Vagina (tissue), 2 donors: Measurements from ENCODE around the gene APOBEC3H.

ENCODE experiments used
- CTCF ChIP-seq, 3 experiments: fragments of 450-650 bp in 2 of 3; fragments of 200-600 bp in 1 of 3; sonication (generic) in 1 of 3; IDR thresholded peaks; one replicate each; pipeline ENCODE4 v1.5.1; 2017 to 2019; ENCODE audit warnings: antibody characterized with exemption in 3 of 3, mild to moderate bottlenecking in 2 of 3, moderate library complexity in 2 of 3
- POLR2A ChIP-seq, 2 donors: fragments of 450-650 bp; IDR thresholded peaks; one replicate each; pipeline ENCODE4 v1.6.1; 2017; ENCODE audit warnings: antibody characterized with exemption in 2 of 2, mild to moderate bottlenecking in 2 of 2, moderate library complexity in 2 of 2
- POLR2AphosphoS5 ChIP-seq, 2 donors: sonication (generic); formaldehyde crosslinking; IDR thresholded peaks; one replicate each; pipeline ENCODE4 v1.9.0; 2017; ENCODE audit warnings: antibody characterized with exemption in 2 of 2, mild to moderate bottlenecking in 2 of 2, low read depth in 1 of 2; ENCODE audit not compliant: insufficient read depth in 1 of 2

GRCh38 chr22:39078329-39078728 lies 18.7 kb upstream of the APOBEC3H start:
- TF ChIP-seq CTCF (IDR thresholded peaks at IDR 0.05) = no peak
- TF ChIP-seq POLR2A (IDR thresholded peaks at IDR 0.05) = no peak
- TF ChIP-seq POLR2AphosphoS5 (IDR thresholded peaks at IDR 0.05; ENCODE audit: insufficient read depth in 1 of 2, low read depth in 1 of 2) = no peak
